GM10847 (cell line): ENCODE measurements around the gene PTPRG.

Experiments
- POLR2A ChIP-seq: IDR thresholded peaks from 2 replicates; pipeline ENCODE4 v1.6.1; 2011; ENCODE audit not compliant: insufficient read length; ENCODE audit errors: extremely low read depth

PTPRG gene

GRCh38 chr3:61928776-61929314, 367.5 kb downstream of the PTPRG start:
- TF ChIP-seq POLR2A, result no peak

- no peak for TF ChIP-seq POLR2A
Observed at GRCh38 chr3:61929617-61930016, 368.2 kb downstream of the PTPRG start.

- no peak for TF ChIP-seq POLR2A
Observed at GRCh38 chr3:61932499-61932898, 371.1 kb downstream of the PTPRG start.

- no peak for TF ChIP-seq POLR2A
Observed at GRCh38 chr3:61933798-61934504, 372.6 kb downstream of the PTPRG start.

- TF ChIP-seq POLR2A, result no peak
Observed at GRCh38 chr3:61934505-61934871, 373.1 kb downstream of the PTPRG start.

- TF ChIP-seq POLR2A, result no peak
Observed at GRCh38 chr3:61935814-61936213, 374.4 kb downstream of the PTPRG start.

GRCh38 chr3:61936344-61936937, 375.1 kb downstream of the PTPRG start:
- no peak for TF ChIP-seq POLR2A

GRCh38 chr3:61937477-61937876, 376.1 kb downstream of the PTPRG start:
- TF ChIP-seq POLR2A, result no peak

GRCh38 chr3:61938878-61939549, 377.6 kb downstream of the PTPRG start:
- no peak for TF ChIP-seq POLR2A

- TF ChIP-seq POLR2A, result no peak
Observed at GRCh38 chr3:61940236-61940635, 378.9 kb downstream of the PTPRG start.

GRCh38 chr3:61943975-61944374, 382.6 kb downstream of the PTPRG start:
- TF ChIP-seq POLR2A, result no peak

- TF ChIP-seq POLR2A, result no peak
Observed at GRCh38 chr3:61944726-61945125, 383.4 kb downstream of the PTPRG start.

- TF ChIP-seq POLR2A, result no peak
Observed at GRCh38 chr3:61945657-61946056, 384.3 kb downstream of the PTPRG start.

GRCh38 chr3:61946570-61947324, 385.4 kb downstream of the PTPRG start:
- TF ChIP-seq POLR2A, result no peak

GRCh38 chr3:61947456-61947855, 386.1 kb downstream of the PTPRG start:
- no peak for TF ChIP-seq POLR2A
